ENCODE results near the gene NUSAP1. TPM values are rescaled to one million over a fixed set of nuclear protein-coding genes. Genes with fewer than 3 reads are reported as not detected.

The NUSAP1 gene
- polyA plus RNA-seq, result 0.52 and 3.1 TPM in 2 replicates

GRCh38 chr15:41332194-41333025 lies at the start of gene NUSAP1, which contains the start of gene OIP5:
Gene NUSAP1, plus strand, starts transcription at chr15:41332881. Its CDS starts 77 bp downstream, at chr15:41332958.
Gene OIP5, minus strand, starts transcription at chr15:41332591. Its CDS starts 30 bp downstream, at chr15:41332561.

GRCh38 chr15:41416742-41417417 lies 84.2 kb downstream of the NUSAP1 start, which contains the start of gene RTF1:
Gene RTF1, plus strand, starts transcription at chr15:41417095. Its CDS starts 21 bp downstream, at chr15:41417116.

Other genes with a start within 250 kb of the NUSAP1 start
- gene INO80, start 216.6 kb upstream of the NUSAP1 start, polyA plus RNA-seq, result 2.9 and 4.2 TPM in 2 replicates
- gene EXD1, start 102.1 kb upstream of the NUSAP1 start, polyA plus RNA-seq, result 0.78 TPM in 1 of 2 replicates, not detected in the other
- gene CHP1, start 101.6 kb upstream of the NUSAP1 start, polyA plus RNA-seq, result 31.4 and 41.7 TPM in 2 replicates
- gene OIP5, start 290 bp upstream of the NUSAP1 start, polyA plus RNA-seq, result 2.1 TPM in 1 of 2 replicates, not detected in the other
- 94.8 and 98.8 TPM in 2 replicates for gene NDUFAF1, start 69.6 kb downstream of the NUSAP1 start, polyA plus RNA-seq
- gene RTF1, start 84.2 kb downstream of the NUSAP1 start, polyA plus RNA-seq, result 29.8 and 32.9 TPM in 2 replicates
- 44.5 and 59.6 TPM in 2 replicates for gene ITPKA, start 161.0 kb downstream of the NUSAP1 start, polyA plus RNA-seq
- gene LTK, start 180.9 kb downstream of the NUSAP1 start, polyA plus RNA-seq, result 1.5 and 6.2 TPM in 2 replicates
- gene RPAP1, start 211.4 kb downstream of the NUSAP1 start, polyA plus RNA-seq, result 7.3 and 7.8 TPM in 2 replicates
- 2.9 and 14.8 TPM in 2 replicates for gene TYRO3, start 226.3 kb downstream of the NUSAP1 start, polyA plus RNA-seq

Measured in Purkinje cell (primary cell).